Measurements from ENCODE around the gene LAIR2.
"Not testable (repeated sequence)": the region's sequence is repeated elsewhere in the genome, so short reads cannot be mapped to it uniquely, and the experiment has no call there.

The LAIR2 gene

GRCh38 chr19:54495284-54495683, 7.3 kb upstream of the LAIR2 start:
- DNase-seq: not testable (repeated sequence)

- DNase-seq: not testable (repeated sequence)
These were observed 4.7 kb upstream of the LAIR2 start for GRCh38 chr19:54497747-54498450.

- DNase-seq: not testable (repeated sequence)
These were observed 4.2 kb upstream of the LAIR2 start for GRCh38 chr19:54498451-54498772.

- not testable (repeated sequence) for DNase-seq
These were observed 2.9 kb downstream of the LAIR2 start for GRCh38 chr19:54505542-54505941.

- DNase-seq: no peak
These were observed 3.4 kb downstream of the LAIR2 start for GRCh38 chr19:54506079-54506478.

GRCh38 chr19:54507038-54507717, 4.5 kb downstream of the LAIR2 start:
- not testable (repeated sequence) for DNase-seq

- DNase-seq: no peak
These were observed 5.2 kb downstream of the LAIR2 start for GRCh38 chr19:54507824-54508223.

GRCh38 chr19:54508487-54508886, 5.9 kb downstream of the LAIR2 start:
- not testable (repeated sequence) for DNase-seq

- not testable (repeated sequence) for DNase-seq
These were observed 6.7 kb downstream of the LAIR2 start for GRCh38 chr19:54509200-54509940.

- no peak for DNase-seq
These were observed 12.5 kb downstream of the LAIR2 start for GRCh38 chr19:54515156-54515555.

GRCh38 chr19:54517483-54517882, 14.9 kb downstream of the LAIR2 start:
- peak; percentile 13 for DNase-seq

GRCh38 chr19:54518844-54519243, 16.2 kb downstream of the LAIR2 start:
- DNase-seq: no peak

GRCh38 chr19:54521022-54521859, 18.6 kb downstream of the LAIR2 start:
- DNase-seq: no peak

- DNase-seq: no peak
These were observed 19.4 kb downstream of the LAIR2 start for GRCh38 chr19:54521860-54522513.

- no peak for DNase-seq
These were observed 20.8 kb downstream of the LAIR2 start for GRCh38 chr19:54523403-54523802.

- DNase-seq: no peak
These were observed 23.0 kb downstream of the LAIR2 start for GRCh38 chr19:54525636-54526035.

- DNase-seq: no peak
These were observed 24.3 kb downstream of the LAIR2 start for GRCh38 chr19:54526972-54527371.

GRCh38 chr19:54530866-54531265, 28.2 kb downstream of the LAIR2 start:
- DNase-seq: no peak

- DNase-seq: no peak
These were observed 29.9 kb downstream of the LAIR2 start for GRCh38 chr19:54532528-54532927.

- DNase-seq: no peak
These were observed 30.8 kb downstream of the LAIR2 start for GRCh38 chr19:54533476-54533875.

GRCh38 chr19:54534156-54534555, 31.5 kb downstream of the LAIR2 start:
- DNase-seq: no peak

- DNase-seq: no peak
These were observed 33.0 kb downstream of the LAIR2 start for GRCh38 chr19:54535601-54536000.
